GM19193 (cell line): ENCODE data around the gene ALPI.

Experiments used
- POLR2A ChIP-seq: IDR thresholded peaks from 4 replicates; pipeline ENCODE4 v1.6.1; 2011; ENCODE audit not compliant: insufficient read depth, insufficient read length; ENCODE audit errors: extremely low read depth

ALPI gene

DNA sequence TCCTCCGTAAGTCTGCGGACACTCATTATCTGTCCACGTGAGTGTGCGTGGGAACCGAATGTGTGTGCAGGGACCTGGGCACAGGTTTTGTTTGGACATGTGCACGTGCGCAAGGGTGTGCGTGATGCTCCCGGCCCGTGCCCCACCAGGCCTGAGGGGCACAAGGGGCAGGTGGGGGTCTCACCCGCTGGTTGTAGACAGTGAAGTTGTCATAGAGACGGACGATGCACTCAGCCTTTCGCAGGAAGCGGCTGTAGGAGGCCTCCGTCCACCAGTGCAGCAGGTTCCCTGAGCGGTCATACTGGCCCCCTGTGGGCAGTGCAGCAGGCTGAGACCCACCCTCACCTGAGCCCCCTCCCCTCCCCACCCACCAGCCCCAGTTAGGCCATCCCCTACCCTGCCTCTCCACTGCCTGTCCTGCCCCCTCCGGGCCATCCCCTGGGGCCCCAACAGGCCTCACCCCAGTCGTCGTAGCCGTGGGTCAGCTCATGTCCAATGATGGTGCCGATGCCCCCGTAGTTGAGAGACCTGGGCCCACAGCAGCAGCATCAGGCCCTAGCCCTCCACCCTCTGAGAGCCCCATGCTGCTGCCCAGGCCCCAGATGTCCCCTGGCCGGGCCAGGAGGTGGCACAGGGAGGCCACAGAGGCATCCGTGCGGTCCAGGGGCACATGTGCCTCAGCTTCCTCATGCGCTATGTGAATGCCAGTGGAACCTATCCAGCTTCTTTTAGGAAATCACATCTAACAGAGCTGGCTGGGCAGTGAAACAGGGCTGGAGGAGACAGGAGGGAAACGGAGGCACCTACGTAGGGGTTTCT lies 25.6 kb downstream of the ALPI start:
- TF ChIP-seq POLR2A, result no peak

DNA sequence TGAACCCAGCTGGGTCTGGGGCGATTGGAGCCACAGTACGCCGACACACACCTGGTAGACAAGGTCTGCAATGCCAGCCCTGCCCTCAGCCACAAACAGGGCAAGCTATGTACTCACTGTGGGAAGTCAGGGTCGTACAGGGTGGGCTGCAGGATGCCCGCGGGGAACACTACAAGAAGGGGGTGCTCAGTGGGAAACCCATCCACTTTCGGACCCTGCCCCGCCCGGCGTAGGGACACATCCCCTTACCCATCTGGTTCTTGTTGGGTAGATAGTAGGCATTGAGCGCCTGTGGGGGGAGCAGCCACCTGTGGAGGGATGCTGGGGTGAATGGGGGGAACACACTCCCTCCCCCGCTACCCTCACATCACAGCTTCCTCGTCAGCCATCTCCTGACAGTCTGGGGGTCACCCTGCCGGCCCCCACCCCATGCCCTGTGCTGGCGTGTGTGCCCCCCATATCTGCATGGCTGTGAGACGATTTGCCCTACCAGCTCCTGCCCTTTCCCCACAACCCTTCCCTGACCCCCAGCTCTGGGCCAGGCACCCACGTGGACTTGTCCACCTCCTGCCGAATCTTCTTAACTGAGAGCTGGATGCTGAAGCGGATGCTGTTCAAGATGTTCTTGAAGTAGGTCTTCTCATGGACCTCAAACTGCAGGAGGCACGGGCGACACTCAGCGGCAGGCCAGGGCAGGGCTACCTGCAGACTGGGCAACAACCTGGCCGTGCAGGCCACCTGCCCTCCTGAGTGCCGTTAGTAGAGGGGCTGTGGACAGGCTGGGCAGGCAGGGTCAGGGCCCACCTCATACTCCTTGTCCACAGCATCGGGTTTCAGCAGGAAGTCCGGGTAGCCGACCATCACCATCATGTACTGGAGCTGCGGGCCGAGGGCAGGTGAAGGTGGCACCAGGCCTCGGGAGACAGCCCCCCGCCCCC lies 26.6 kb downstream of the ALPI start:
- TF ChIP-seq POLR2A, result no peak

- TF ChIP-seq POLR2A, result no peak
Measured at GRCh38 chr2:232483311-232483922, 27.5 kb downstream of the ALPI start.

DNA sequence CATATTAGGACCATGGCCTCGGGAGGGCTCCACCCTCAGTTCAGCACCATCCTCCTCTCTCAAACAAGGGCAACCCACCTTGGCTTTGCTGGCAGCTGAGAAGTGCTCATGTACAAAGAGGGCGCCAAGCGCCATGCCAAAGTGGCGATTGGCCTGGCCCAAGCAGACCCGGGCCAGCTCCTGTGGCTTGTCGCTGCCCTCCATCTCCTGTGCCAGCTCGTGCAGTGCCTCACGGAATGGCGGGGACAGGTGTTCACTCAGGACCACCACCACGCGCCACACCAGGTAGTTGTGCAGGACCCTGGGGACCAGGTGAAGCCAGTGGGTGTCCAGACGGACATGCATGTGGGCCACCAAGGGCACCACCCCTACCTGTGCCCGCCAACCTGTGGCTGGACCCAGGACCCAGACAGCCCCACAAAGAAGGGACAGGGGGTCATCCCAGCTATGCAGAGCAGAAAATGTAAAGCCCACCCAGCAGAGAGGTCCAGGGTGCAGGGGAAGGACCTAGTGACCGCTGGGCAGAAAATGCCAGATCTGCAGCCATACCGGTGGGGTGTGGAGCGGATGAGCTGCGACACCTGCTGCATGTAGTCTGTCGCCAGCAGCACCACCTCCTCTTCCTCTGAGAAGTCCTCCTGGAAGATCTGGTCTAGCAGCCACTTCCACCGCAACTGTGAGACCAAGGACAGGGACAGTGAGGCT lies 28.1 kb downstream of the ALPI start:
- no peak for TF ChIP-seq POLR2A

DNA sequence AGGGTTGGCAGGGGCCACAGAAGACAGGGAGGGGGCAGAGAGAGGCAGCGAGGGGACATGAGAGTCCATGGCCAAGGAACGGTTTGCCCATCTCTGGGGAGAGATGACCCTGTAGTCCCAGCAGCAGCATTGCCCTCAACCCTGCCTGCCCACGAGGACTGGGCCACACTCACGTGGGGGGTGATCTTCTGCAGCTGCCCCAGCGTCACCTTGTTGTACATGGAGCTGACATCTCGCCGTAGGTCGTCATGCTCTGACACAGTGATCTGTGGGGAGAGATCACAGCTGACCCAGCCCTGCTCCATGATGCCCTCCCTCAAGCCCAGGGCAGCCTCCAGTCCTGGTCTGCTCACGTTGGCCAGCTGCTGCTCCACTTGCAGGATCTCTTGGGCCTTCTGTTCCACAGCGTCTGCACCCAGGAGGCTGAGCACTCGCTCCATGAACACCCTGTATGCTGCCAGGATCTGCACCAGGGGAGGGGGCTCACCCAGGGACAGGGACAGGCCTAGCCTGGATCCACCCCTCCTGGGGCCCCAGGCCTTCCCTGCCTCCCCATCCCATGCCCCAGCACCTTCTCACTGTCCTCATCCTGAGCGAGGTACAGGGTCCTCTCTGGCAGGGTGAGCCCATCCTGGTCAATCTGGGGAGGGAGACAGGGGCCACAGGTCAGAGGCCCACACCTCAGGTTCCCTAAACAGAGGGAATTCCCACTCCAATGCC lies 28.8 kb downstream of the ALPI start:
- TF ChIP-seq POLR2A, result no peak

- no peak for TF ChIP-seq POLR2A
Measured at GRCh38 chr2:232485348-232485756, 29.4 kb downstream of the ALPI start.

DNA sequence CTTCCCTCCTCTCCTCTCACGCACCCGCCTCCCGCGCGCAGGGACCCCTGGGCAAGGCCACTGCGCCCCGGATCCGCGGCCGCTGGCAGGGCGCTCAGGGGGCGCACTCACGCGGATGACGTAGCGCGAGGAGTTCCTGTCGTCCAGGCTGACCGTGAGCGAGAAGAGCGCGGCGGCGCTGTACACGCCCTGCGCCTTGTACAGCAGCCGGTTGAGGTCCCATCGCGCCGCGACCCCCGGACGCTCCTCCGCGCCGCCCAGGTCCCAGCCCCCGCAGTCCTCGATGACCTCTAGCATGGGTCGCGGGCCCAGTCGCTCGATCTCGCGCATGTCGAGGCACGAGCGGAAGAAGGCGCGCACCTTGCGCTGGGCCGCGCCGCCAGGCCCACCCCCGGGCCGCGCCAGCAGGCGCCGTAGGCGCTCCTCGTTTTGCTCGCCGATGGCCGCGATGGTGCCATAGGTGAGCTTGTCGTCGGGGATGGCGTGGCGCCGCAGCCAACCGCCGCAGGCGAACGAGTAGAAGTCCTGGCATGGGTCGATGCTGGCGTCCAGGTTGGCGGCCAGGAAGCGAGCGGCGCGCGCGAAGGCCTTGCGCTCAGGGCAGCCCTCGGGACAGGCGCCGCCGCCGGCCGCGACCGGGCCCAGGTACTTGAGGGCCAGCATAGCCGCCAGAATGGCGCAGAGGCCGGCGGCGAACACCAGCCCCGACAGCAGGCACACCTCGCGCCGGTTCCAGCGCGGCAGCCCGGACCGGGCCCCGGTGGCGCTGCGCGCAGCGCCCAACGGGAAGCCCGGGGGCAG lies 30.0 kb downstream of the ALPI start:
- TF ChIP-seq POLR2A, result no peak

GRCh38 chr2:232486558-232487384 lies 30.8 kb downstream of the ALPI start:
- no peak for TF ChIP-seq POLR2A

DNA sequence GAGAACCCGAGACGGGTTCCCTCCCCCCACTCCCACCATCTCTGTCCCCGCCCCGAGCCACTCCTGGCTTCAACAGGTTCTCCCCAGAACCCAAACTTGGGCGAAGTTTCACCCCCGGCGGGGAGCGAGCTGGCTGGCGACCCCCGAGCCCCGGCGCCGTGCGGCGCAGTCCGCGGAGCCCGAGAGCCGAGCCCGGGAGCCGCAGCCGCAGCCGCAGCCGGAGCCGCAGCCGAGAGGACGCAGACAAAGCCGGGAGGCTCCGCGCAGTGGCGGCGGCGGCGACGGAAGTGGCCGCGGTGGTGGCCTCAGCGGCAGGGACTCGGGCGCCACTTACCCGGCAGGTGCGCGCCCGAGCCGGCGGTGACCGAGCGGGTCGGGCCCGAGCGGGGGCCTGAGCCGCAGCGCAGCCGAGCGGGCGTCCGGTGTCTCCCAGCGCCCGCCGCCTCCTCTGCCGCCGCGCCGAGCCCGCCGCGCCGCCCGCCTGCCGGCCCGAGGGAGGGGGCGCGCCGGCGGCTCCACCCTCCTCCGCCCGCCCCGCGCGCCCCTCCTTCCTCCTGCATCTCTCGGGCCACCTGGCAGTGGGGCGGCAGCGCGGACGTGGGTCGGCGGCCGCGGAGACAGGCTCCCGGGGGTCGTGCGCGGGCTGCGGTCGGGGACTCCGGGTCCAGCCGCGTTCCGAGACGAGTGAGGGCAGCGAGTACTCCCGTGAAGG lies 31.6 kb downstream of the ALPI start, which contains the start of gene ECEL1:
ECEL1 (minus strand) TSS at position 450 of the 712 bp plus-strand sequence. CDS start 1,181 bp downstream, outside the sequence.
- no peak for TF ChIP-seq POLR2A

DNA sequence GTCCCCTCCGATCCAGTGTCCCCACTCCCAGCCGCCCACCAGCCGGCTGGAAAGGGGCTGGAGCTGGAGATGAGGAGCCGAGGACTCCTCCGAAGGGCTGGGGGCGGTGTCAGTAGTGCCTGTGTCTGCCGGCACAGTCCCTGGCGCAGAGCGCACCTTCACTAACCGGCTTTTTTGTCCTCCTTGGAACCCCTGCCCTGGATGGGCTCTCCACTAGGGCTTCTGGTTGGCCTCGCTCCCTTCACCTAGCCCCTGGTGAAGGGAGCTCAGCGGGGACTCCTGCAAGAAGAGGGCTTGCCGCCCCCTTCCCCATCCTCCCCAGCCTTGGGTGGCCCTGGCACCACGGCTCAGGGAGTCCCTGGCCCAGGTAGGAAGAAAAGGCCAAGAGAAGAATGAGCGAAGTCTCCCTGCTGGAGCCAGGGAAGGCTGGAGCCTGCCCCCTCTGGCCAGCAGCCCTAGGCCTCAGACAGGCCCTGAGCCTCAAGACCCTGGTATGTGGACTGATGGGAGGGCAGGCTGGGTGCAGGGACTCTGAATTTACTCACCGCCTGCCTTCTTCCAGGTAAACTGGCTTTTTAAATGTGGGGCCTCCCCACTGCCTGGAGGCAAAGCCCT lies 32.3 kb downstream of the ALPI start:
- no peak for TF ChIP-seq POLR2A

GRCh38 chr2:232488721-232489300 lies 32.9 kb downstream of the ALPI start:
- TF ChIP-seq POLR2A, result no peak
